HUES48 (cell line): Measurements from ENCODE around the gene CCDC9.
"Not testable (repeated sequence)": the region's sequence is repeated elsewhere in the genome, so short reads cannot be mapped to it uniquely, and the experiment has no call there.

Experiments
- H3K27ac ChIP-seq: one replicate; pipeline ENCODE4 v1.7.0; 2013; ENCODE audit warnings: low read depth, low read length, inconsistent platforms
- H3K27me3 ChIP-seq: 2 replicates; pipeline ENCODE4 v1.6.1; 2013; ENCODE audit warnings: mild to moderate bottlenecking, low read length; ENCODE audit not compliant: control insufficient read depth, insufficient read depth
- H3K36me3 ChIP-seq: 2 replicates; pipeline ENCODE4 v1.6.1; 2013; ENCODE audit warnings: low read length; ENCODE audit not compliant: control insufficient read depth, insufficient read depth
- H3K4me1 ChIP-seq: 2 replicates; pipeline ENCODE4 v1.6.1; 2013; ENCODE audit warnings: mild to moderate bottlenecking, low read length; ENCODE audit not compliant: control insufficient read depth, insufficient read depth
- H3K4me3 ChIP-seq: 2 replicates; pipeline ENCODE4 v1.5.1; 2013; ENCODE audit warnings: mild to moderate bottlenecking, low read depth, low read length
- H3K9ac ChIP-seq: 2 replicates; pipeline ENCODE4 v1.6.1; 2013; ENCODE audit warnings: mild to moderate bottlenecking, low read depth, low read length, moderate library complexity
- H3K9me3 ChIP-seq: 2 replicates; pipeline ENCODE4 v1.6.1; 2013; ENCODE audit warnings: low read length; ENCODE audit not compliant: control insufficient read depth, insufficient read depth

Gene CCDC9

DNA sequence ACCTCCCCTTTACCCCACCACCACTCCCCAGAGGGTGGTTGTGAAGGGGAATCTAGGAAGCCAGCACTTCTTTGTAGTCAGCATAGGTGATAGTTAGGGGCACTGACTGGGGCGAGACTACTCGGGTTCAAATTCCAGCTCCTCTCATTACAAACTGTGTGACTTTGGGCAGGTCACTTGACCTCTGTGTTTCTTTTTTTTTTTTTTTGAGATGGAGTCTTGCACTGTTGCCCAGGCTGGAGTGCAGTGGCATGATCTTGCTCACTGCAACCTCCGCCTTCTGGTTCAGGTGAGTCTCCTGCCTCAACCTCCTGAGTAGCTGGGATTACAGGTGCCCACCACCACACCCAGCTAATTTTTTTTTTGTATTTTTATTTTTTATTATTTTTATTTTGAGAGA, 20.2 kb downstream of the CCDC9 start:
- not testable (repeated sequence) for H3K4me1 ChIP-seq, H3K36me3 ChIP-seq, H3K27ac ChIP-seq, H3K9me3 ChIP-seq, H3K4me3 ChIP-seq, H3K9ac ChIP-seq
- peaks cover 14% of the 10 kb centered on the region for H3K27me3 ChIP-seq

DNA sequence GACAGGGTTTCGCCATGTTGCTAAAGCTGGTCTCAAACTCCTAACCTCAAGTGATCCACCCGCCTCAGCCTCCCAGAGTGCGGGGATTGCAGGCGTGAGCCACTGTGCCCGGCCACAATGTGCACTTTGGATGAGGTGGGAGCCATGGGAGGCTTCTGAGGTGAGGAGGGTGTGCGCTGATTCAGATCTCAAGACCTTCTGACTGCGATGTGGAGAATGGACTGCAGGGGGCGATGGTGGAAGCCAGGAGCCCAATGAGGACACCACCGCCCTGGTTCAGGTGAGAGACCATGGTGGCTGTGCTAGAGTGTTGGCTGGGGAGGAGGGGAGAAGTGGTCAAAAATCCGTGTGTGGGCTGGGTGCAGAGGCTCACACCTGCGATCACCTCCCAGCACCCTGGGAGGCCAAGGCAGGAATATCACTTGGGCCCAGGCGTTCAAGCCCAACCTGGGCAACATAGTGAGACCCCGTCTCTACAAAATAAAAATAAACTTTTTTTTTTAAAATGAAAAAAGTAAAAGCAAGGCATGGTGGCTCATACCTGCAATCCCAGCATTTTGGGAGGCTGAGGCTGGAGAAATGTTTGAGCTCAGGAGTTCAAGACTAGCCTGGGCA, 24.0 kb downstream of the CCDC9 start:
- no peaks in the 10 kb centered on the region for H3K36me3 ChIP-seq
- no peak overlapping the region for H3K4me3 ChIP-seq
- no peak overlapping the region for H3K27ac ChIP-seq
- peaks cover 9% of the 10 kb centered on the region for H3K27me3 ChIP-seq
- H3K9ac ChIP-seq: no peak overlapping the region
- H3K9me3 ChIP-seq: no peaks in the 10 kb centered on the region
- no peaks in the 10 kb centered on the region for H3K4me1 ChIP-seq

DNA sequence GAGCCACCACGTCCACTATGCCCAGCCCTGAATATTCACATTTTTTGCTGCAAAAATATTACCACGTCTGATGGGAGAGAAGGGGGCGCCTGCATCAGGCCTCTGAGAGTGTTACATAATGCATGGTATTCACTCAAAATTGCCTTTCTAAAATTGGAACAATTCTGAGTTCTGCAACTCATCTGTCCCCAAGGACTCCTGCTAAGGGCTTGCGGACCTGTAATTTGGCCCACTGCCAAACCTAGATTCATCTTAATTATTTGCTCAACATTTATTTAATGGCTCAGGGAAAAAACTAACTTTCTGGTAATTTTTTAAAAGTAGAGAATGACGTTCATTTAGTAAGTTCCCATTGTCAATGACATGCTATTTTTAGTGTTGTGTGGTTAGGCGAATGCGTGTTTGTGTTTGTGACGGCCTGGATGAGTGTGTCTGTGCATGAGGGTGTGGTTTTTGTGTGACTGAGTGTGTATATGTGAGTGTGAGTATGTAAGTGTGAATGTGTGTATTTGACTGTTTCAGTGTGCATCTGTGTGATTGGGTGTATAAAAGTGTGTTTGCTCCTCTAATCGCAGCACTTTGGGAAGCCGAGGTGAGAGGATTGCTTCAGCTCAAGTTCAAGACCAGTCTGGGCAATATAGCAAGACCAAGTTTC, 27.2 kb downstream of the CCDC9 start:
- no peaks in the 10 kb centered on the region for H3K27me3 ChIP-seq
- no peaks in the 10 kb centered on the region for H3K36me3 ChIP-seq
- no peak overlapping the region for H3K4me3 ChIP-seq
- no peak overlapping the region for H3K9ac ChIP-seq
- no peaks in the 10 kb centered on the region for H3K4me1 ChIP-seq
- H3K27ac ChIP-seq: no peak overlapping the region
- no peaks in the 10 kb centered on the region for H3K9me3 ChIP-seq

DNA sequence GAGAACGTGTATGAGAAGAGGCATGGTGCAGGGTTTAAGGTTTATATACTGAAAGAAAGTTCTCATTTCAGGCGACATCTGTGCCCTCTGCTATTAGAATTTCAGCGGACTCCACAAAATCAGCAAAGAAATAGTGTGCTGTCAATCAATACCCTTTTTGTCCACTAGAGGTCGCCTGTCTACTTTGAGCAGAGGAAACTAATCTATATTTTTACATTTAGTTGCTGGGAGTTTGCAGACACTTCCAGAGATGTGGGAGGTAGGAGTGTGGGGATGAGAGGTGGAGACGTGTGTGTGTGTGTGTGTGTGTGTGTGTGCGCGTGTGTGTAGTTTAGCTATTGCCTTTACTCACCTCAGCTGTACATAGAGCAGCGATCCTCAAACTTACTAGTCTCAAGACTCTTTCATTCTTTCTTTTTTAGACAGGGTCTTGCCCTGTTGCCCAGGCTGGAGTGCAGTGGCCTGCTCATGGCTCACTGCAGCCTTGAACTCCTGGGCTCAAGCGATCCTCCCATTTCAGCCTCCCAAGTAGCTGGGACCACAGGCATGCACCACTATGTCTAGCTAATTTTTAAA, 28.1 kb downstream of the CCDC9 start:
- no peak overlapping the region for H3K4me3 ChIP-seq
- H3K4me1 ChIP-seq: no peaks in the 10 kb centered on the region
- no peak overlapping the region for H3K27ac ChIP-seq
- no peaks in the 10 kb centered on the region for H3K36me3 ChIP-seq
- H3K9me3 ChIP-seq: no peaks in the 10 kb centered on the region
- no peak overlapping the region for H3K9ac ChIP-seq
- no peaks in the 10 kb centered on the region for H3K27me3 ChIP-seq

DNA sequence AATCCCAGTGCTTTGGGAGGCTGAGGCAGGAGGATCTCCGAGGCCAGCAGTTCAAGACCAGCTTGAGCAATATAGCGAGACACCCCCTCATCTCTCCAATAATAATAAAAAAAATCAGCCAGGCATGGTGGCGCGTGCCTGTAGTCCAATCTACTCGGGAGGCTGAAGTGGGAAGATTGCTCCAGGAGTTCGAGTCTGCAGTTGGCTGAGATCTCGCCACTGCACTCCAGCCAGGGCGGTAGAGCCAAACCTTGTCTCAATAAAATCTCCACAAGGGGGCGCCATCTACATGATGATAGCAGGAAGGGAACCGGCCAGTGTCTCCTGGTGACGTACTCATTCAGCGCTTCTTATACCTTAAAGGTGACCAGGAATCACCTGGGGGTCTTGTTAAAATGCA, 39.7 kb downstream of the CCDC9 start:
- Histone ChIP-seq H3K9me3 (no peaks in the 10 kb centered on the region), H3K9ac (no peak overlapping the region), H3K27ac (no peak overlapping the region), H3K27me3 (no peaks in the 10 kb centered on the region), H3K4me3 (no peak overlapping the region), H3K36me3 (no peaks in the 10 kb centered on the region), H3K4me1 (no peaks in the 10 kb centered on the region)

DNA sequence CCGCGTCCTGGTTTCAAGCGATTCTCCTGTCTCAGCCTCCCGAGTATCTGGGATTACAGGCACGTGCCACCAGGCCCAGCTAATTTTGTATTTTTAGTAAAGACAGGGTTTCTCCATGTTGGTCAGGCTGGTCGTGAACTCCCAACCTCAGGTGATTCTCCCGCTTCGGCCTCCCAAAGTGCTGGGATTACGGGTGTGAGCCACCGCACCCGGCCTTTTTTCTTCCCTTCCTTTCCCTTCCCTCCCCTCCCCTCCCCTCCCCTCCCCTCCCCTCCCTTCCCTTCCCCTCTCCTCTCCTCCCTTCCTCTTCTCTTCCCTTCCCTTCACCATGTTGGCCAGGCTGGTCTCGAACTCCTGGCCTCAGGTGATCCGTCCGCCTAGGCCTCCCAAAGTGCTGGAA, 44.5 kb downstream of the CCDC9 start:
- H3K27ac ChIP-seq, H3K36me3 ChIP-seq, H3K4me3 ChIP-seq, H3K9ac ChIP-seq, H3K27me3 ChIP-seq, H3K4me1 ChIP-seq, H3K9me3 ChIP-seq: not testable (repeated sequence)

DNA sequence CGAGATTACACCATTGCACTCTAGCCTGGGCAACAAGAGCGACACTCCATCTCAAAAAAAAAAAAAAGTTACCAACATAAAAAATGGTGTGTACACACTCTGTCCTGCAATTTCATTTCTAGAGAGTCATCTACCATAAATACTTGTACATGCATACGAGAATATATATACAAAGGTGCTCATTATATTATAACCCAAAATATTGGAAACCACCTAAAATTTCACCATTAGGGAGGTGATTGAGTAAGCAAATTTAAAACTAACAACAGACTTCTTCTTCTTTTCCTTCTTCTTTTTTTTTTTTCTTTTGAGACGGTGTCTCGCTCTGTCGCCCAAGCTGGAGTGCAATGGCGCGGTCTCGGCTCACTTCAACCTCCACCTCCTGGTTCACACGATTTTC, 45.9 kb downstream of the CCDC9 start:
- Histone ChIP-seq H3K36me3 (no peaks in the 10 kb centered on the region), H3K9ac (no peak overlapping the region), H3K4me1 (no peaks in the 10 kb centered on the region), H3K9me3 (no peaks in the 10 kb centered on the region), H3K27me3 (no peaks in the 10 kb centered on the region), H3K27ac (no peak overlapping the region), H3K4me3 (no peak overlapping the region)

DNA sequence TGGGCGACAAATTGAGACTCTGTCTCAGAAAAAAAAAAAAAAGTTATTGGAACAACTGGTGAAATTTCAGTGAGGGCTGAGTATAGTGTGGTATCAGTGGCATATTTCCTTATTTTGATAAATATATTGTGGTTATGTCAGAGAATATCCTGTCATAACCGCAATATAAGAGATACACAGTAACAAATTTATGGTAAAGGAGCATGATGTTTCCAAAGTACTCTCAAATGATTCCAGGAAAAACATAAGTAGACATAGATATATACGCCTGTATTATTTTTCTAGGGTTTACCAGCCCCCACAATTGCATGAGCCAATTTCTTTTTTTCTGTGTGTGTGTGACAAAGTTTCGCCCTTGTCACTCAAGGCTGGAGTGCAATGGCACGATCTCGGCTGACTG, 47.6 kb downstream of the CCDC9 start:
- H3K9me3 ChIP-seq: no peaks in the 10 kb centered on the region
- no peak overlapping the region for H3K9ac ChIP-seq
- H3K27ac ChIP-seq: no peak overlapping the region
- no peaks in the 10 kb centered on the region for H3K36me3 ChIP-seq
- H3K4me3 ChIP-seq: no peak overlapping the region
- H3K27me3 ChIP-seq: no peaks in the 10 kb centered on the region
- H3K4me1 ChIP-seq: no peaks in the 10 kb centered on the region

DNA sequence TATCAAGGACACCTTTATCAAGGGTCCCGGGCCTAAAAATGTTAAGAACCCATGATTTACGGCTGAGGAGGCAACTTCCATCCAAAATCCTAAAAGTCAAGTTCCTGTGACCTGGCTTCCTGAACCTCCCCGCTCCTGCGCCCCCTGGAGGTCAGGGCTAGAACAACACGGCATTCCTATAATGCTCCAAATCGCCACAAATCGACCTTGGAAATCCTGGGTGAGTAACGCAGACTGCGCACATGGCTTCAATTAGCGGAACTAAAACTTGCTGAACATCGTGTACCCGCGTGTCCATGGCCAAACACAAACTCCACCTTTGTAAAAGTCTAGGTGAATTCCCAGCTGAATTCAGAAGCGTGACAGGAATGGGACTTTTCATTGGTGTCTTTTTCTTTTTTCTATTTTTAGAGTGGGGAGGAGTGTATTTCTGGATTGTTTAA, 49.0 kb downstream of the CCDC9 start:
- Histone ChIP-seq H3K27ac (no peak overlapping the region), H3K9ac (no peak overlapping the region), H3K4me3 (no peak overlapping the region), H3K36me3 (no peaks in the 10 kb centered on the region), H3K4me1 (no peaks in the 10 kb centered on the region), H3K27me3 (no peaks in the 10 kb centered on the region), H3K9me3 (no peaks in the 10 kb centered on the region)

DNA sequence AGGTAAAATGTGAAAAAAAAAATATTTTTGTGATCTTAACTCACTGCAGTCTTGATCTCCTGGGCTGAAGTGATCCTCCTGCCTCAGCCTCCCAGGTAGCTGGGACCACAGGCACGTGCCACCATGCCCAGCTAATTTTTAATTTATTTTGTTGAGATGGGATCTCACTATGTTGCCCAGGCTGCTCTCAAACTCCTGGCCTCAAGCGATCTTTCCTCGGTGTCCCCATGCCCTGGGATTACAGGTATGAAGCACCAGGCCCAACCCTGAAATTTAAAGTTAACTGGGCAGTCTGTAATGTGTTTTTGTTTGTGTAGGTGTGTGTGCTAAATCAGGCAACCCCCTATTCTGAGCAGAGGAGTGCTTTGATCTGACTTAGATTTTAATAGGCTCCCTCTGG, 50.0 kb downstream of the CCDC9 start:
- H3K4me1 ChIP-seq: no peaks in the 10 kb centered on the region
- no peak overlapping the region for H3K4me3 ChIP-seq
- no peaks in the 10 kb centered on the region for H3K9me3 ChIP-seq
- no peaks in the 10 kb centered on the region for H3K36me3 ChIP-seq
- no peak overlapping the region for H3K9ac ChIP-seq
- H3K27ac ChIP-seq: no peak overlapping the region
- no peaks in the 10 kb centered on the region for H3K27me3 ChIP-seq

DNA sequence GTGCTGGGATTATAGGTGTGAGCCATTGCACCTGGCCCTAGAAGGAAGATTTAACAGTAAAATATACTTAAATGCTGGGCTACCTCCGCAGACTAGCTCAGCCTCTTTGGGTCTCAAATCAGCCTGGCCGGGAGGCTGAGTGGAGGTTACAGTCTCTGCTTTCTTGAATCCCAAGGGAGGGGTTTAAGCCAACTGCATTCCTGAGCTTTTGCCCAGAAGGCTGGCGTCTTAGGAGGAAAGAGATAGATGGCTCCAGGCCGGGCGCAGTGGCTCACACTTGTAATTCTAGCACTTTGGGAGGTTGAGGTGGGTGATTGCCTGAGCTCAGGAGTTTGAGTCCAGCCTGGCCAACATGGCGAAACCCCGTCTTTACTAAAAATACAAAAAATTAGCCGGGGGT, 52.7 kb downstream of the CCDC9 start:
- no peak overlapping the region for H3K9ac ChIP-seq
- no peaks in the 10 kb centered on the region for H3K27me3 ChIP-seq
- H3K4me3 ChIP-seq: no peak overlapping the region
- no peaks in the 10 kb centered on the region for H3K4me1 ChIP-seq
- H3K9me3 ChIP-seq: no peaks in the 10 kb centered on the region
- H3K36me3 ChIP-seq: no peaks in the 10 kb centered on the region
- no peak overlapping the region for H3K27ac ChIP-seq
